ENCODE results near the gene SLIT3.

DNA sequence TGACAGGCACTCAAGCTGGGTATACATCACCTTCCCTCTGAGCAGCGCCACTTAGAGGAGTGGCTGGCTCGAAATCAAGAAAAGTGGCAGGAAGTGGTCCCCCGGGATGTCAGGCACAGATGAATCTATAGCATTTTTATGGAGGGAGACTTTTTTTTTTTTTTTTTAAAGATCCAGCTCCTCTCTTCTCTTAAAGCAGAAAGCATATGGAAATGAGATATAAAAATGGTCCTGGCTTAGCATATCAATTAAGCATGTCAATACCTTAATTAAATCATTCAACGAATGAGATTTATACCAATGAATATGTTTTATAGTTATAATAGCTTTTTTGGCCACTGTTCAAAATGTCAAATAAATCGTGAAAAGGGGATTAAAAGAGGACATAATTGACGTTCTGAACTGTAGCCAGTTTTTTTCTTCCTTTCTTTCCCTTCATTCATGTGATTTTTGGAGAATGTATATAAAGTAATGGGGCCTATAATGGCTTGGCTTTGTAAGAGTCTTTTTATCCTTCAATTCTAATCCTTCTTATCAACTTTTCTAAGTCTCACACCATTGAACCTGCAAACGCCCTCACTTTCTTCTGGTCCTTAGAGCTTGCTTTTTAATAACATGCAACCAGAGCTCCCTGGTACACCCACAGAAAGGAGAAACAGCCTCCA lies 402.6 kb downstream of the SLIT3 start:
- TF ChIP-seq, protein P1, sequence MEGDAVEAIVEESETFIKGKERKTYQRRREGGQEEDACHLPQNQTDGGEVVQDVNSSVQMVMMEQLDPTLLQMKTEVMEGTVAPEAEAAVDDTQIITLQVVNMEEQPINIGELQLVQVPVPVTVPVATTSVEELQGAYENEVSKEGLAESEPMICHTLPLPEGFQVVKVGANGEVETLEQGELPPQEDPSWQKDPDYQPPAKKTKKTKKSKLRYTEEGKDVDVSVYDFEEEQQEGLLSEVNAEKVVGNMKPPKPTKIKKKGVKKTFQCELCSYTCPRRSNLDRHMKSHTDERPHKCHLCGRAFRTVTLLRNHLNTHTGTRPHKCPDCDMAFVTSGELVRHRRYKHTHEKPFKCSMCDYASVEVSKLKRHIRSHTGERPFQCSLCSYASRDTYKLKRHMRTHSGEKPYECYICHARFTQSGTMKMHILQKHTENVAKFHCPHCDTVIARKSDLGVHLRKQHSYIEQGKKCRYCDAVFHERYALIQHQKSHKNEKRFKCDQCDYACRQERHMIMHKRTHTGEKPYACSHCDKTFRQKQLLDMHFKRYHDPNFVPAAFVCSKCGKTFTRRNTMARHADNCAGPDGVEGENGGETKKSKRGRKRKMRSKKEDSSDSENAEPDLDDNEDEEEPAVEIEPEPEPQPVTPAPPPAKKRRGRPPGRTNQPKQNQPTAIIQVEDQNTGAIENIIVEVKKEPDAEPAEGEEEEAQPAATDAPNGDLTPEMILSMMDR (IDR thresholded peaks at IDR 0.05): no peak
- TF ChIP-seq POLR2A (IDR thresholded peaks at IDR 0.05): no peak

Data from right lobe of liver (tissue), 4 donors.